ENCODE results near the gene MEX3A.

The MEX3A gene

GRCh38 chr1:156080241-156080862 is 1.9 kb downstream of the MEX3A start:
- no peaks in the 10 kb centered on the region for H3K9me2 ChIP-seq (replicated peaks; ENCODE audit: insufficient read depth, low read length)
- no peak overlapping the region for H3K4me2 ChIP-seq (ENCODE audit: low read depth, low read length)
- no peak for DNase-seq
- H3K4me1 ChIP-seq (ENCODE audit: low read length): peaks cover 5% of the 10 kb centered on the region
- H3K79me2 ChIP-seq (ENCODE audit: low read length): no peaks in the 10 kb centered on the region
- no peaks in the 10 kb centered on the region for H3F3A ChIP-seq (ENCODE audit: insufficient read depth, low read length)
- H3K27ac ChIP-seq (ENCODE audit: low read length): no peak overlapping the region
- TF ChIP-seq CTCF (IDR thresholded peaks at IDR 0.05; ENCODE audit: low read length) (no peak), EZH2 (optimal IDR thresholded peaks at IDR 0.05; ENCODE audit: low read depth, low read length) (no peak), EZH2phosphoT487 (IDR thresholded peaks at IDR 0.05; ENCODE audit: low read length) (no peak)
- H3K36me3 ChIP-seq (replicated peaks; ENCODE audit: insufficient read depth, low read length): no peaks in the 10 kb centered on the region
- no peak overlapping the region for H3K9ac ChIP-seq (ENCODE audit: low read length)
- peaks cover 56% of the 10 kb centered on the region for H3K27me3 ChIP-seq (replicated peaks; ENCODE audit: insufficient read depth, low read length)
- no peaks in the 10 kb centered on the region for H3K9me3 ChIP-seq (replicated peaks; ENCODE audit: insufficient read depth, low read length)
- no peak overlapping the region for H3K4me3 ChIP-seq (ENCODE audit: low read length)
- H2AFZ ChIP-seq (ENCODE audit: low read length): no peak overlapping the region
- no peaks in the 10 kb centered on the region for H4K20me1 ChIP-seq (ENCODE audit: insufficient read depth, low read length)

GRCh38 chr1:156079762-156080161 is 2.5 kb downstream of the MEX3A start:
- no peaks in the 10 kb centered on the region for H3K9me2 ChIP-seq (replicated peaks; ENCODE audit: insufficient read depth, low read length)
- H3K9me3 ChIP-seq (replicated peaks; ENCODE audit: insufficient read depth, low read length): no peaks in the 10 kb centered on the region
- H3K79me2 ChIP-seq (ENCODE audit: low read length): no peaks in the 10 kb centered on the region
- H3K27ac ChIP-seq (ENCODE audit: low read length): no peak overlapping the region
- H3F3A ChIP-seq (ENCODE audit: insufficient read depth, low read length): no peaks in the 10 kb centered on the region
- no peak overlapping the region for H3K4me3 ChIP-seq (ENCODE audit: low read length)
- H4K20me1 ChIP-seq (ENCODE audit: insufficient read depth, low read length): no peaks in the 10 kb centered on the region
- no peak overlapping the region for H3K9ac ChIP-seq (ENCODE audit: low read length)
- H2AFZ ChIP-seq (ENCODE audit: low read length): no peak overlapping the region
- TF ChIP-seq EZH2phosphoT487 (IDR thresholded peaks at IDR 0.05; ENCODE audit: low read length) (no peak), EZH2 (optimal IDR thresholded peaks at IDR 0.05; ENCODE audit: low read depth, low read length) (no peak), CTCF (IDR thresholded peaks at IDR 0.05; ENCODE audit: low read length) (no peak)
- DNase-seq: no peak
- peaks cover 5% of the 10 kb centered on the region for H3K4me1 ChIP-seq (ENCODE audit: low read length)
- H3K27me3 ChIP-seq (replicated peaks; ENCODE audit: insufficient read depth, low read length): peaks cover 60% of the 10 kb centered on the region
- no peaks in the 10 kb centered on the region for H3K36me3 ChIP-seq (replicated peaks; ENCODE audit: insufficient read depth, low read length)
- no peak overlapping the region for H3K4me2 ChIP-seq (ENCODE audit: low read depth, low read length)

- no peaks in the 10 kb centered on the region for H4K20me1 ChIP-seq (ENCODE audit: insufficient read depth, low read length)
- TF ChIP-seq CTCF (IDR thresholded peaks at IDR 0.05; ENCODE audit: low read length): no peak
- no peak for TF ChIP-seq EZH2phosphoT487 (IDR thresholded peaks at IDR 0.05; ENCODE audit: low read length)
- TF ChIP-seq EZH2 (optimal IDR thresholded peaks at IDR 0.05; ENCODE audit: low read depth, low read length): no peak
- no peak overlapping the region for H3K4me2 ChIP-seq (ENCODE audit: low read depth, low read length)
- no peaks in the 10 kb centered on the region for H3K36me3 ChIP-seq (replicated peaks; ENCODE audit: insufficient read depth, low read length)
- H3K79me2 ChIP-seq (ENCODE audit: low read length): no peaks in the 10 kb centered on the region
- peaks cover 52% of the 10 kb centered on the region for H3K27me3 ChIP-seq (replicated peaks; ENCODE audit: insufficient read depth, low read length)
- H3K9me3 ChIP-seq (replicated peaks; ENCODE audit: insufficient read depth, low read length): no peaks in the 10 kb centered on the region
- DNase-seq: no peak
- peaks cover 5% of the 10 kb centered on the region for H3K4me1 ChIP-seq (ENCODE audit: low read length)
- H3F3A ChIP-seq (ENCODE audit: insufficient read depth, low read length): no peaks in the 10 kb centered on the region
- no peaks in the 10 kb centered on the region for H3K9me2 ChIP-seq (replicated peaks; ENCODE audit: insufficient read depth, low read length)
- H3K9ac ChIP-seq (ENCODE audit: low read length): no peak overlapping the region
- no peak overlapping the region for H3K27ac ChIP-seq (ENCODE audit: low read length)
- no peak overlapping the region for H3K4me3 ChIP-seq (ENCODE audit: low read length)
- no peak overlapping the region for H2AFZ ChIP-seq (ENCODE audit: low read length)
Measured at GRCh38 chr1:156078728-156079127, 3.5 kb downstream of the MEX3A start.

Data from MM.1S (cell line).